ENCODE data around the gene DQX1. TPM values are rescaled to one million over a fixed set of nuclear protein-coding genes. Genes with fewer than 3 reads are reported as not detected.

DQX1 gene
- total and polyA plus RNA-seq, 2 of the 8 experiments (the other 6 are each of a cell fraction or from before 2014, with no cell fraction given) = 0.76 to 1.1 TPM

DNA sequence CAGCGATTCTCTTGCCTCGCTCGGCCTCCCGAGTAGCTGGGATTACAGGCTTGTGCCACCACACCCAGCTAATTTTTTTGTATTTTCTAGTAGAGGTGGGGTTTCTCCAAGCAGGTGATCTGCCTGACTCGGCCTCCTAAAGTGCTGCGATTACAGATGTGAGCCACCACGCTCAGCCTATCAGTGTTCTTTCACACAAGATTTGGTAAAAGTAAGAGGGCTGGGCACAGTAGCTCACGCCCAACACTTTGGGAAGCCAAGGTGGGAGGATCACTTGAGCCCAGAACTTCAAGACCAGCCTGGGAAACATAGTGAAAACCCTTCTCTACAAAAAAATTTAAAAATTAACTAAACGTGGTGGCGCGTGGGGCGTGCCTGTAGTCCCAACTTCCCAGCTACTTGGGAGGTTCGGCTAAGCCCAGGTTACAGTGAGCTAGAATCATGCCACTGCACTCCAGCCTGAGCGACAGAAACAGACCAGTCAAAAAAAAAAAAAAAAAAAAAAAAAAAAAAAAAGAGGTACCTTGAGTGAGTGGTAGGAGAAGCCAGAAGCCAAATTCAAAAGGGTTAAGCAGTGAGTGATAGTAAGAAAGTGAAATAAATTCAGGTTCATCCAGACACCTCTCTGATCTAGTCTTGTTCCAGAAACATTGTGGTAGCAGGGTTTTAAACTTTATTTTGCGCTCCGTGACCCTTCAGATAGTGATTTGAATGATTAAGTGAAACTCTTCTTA lies 54.5 kb downstream of the DQX1 start:
- no peak for TF ChIP-seq CEBPB (IDR thresholded peaks at IDR 0.05; ENCODE audit: low read depth, low read length)
- TF ChIP-seq CBX5 (IDR thresholded peaks at IDR 0.05; ENCODE audit: low read depth, low read length) = no peak
- TF ChIP-seq, protein P1, sequence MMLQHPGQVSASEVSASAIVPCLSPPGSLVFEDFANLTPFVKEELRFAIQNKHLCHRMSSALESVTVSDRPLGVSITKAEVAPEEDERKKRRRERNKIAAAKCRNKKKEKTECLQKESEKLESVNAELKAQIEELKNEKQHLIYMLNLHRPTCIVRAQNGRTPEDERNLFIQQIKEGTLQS (IDR thresholded peaks at IDR 0.05; ENCODE audit: insufficient read depth, low read depth, low read length) = no peak
- TF ChIP-seq TCF12 (IDR thresholded peaks at IDR 0.05; ENCODE audit: low read depth, low read length) = no peak
- no peak for TF ChIP-seq SP2 (IDR thresholded peaks at IDR 0.05; ENCODE audit: low read length)
- no peak for TF ChIP-seq SP1 (IDR thresholded peaks at IDR 0.05; ENCODE audit: low read depth, low read length)
- no peak for TF ChIP-seq TAF1 (IDR thresholded peaks at IDR 0.05; ENCODE audit: low read depth, low read length)
- no peak for TF ChIP-seq BRCA1 (IDR thresholded peaks at IDR 0.05; ENCODE audit: low read depth, low read length)
- no peak for TF ChIP-seq RAD21 (IDR thresholded peaks at IDR 0.05 in 1 of 2, conservative IDR thresholded peaks at IDR 0.05 in 1 of 2; ENCODE audit: low read depth in 2 of 2, low read length in 2 of 2)
- Histone ChIP-seq H2BK12ac (ENCODE audit: low read depth, low read length) (no peak overlapping the region), H3K36me3 (ENCODE audit: control insufficient read depth in 2 of 4, insufficient read depth in 4 of 4, low read length in 3 of 4) (peaks cover 0 to 4% (median 2%) of the 10 kb centered on the region in 4 experiments; a peak in 5 of 8 replicates), H4K5ac (ENCODE audit: insufficient read length, low read depth, low read length) (peak overlapping the region; percentile 86), H3K4me1 (replicated peaks in 1 of 4; ENCODE audit: control insufficient read depth in 3 of 4, insufficient read depth in 4 of 4, low read length in 3 of 4) (peaks cover 0 to 3% (median 2%) of the 10 kb centered on the region in 4 experiments; a peak in 3 of 7 replicates), H3K9ac (replicated peaks in 1 of 4; ENCODE audit: extremely low read depth in 1 of 4, low read depth in 3 of 4, low read length in 3 of 4) (peak overlapping the region in 3 of 4 experiments; percentile 6 to 77 (median 68); a peak in 4 of 7 replicates), H2AK5ac (ENCODE audit: low read depth, low read length) (no peak overlapping the region), H2BK20ac (ENCODE audit: low read length) (no peak overlapping the region), H3K27me3 (replicated peaks in 1 of 4; ENCODE audit: control insufficient read depth in 3 of 4, extremely low read depth in 1 of 4, insufficient read depth in 3 of 4, low read length in 3 of 4) (no peaks in the 10 kb centered on the region), H3K14ac (ENCODE audit: insufficient read length) (no peak overlapping the region), H2BK5ac (ENCODE audit: low read depth, low read length) (no peak overlapping the region), H3K9me3 (ENCODE audit: insufficient read depth in 2 of 2, low read depth in 1 of 2, low read length in 1 of 2) (no peaks in the 10 kb centered on the region), H3K4me2 (ENCODE audit: insufficient read depth in 1 of 2, low read depth in 2 of 2, low read length in 2 of 2) (peak overlapping the region; percentile 97 to 98), H3K27ac (ENCODE audit: low read depth, low read length) (no peak overlapping the region), H3K23ac (ENCODE audit: insufficient read length) (no peak overlapping the region), H2AFZ (ENCODE audit: low read length) (no peak overlapping the region), H3K18ac (ENCODE audit: extremely low read depth, low read length) (no peak overlapping the region), H2BK15ac (ENCODE audit: low read length) (no peak overlapping the region), H3K4ac (replicated peaks; ENCODE audit: insufficient read length, low read depth, low read length) (no peak overlapping the region), H4K91ac (replicated peaks; ENCODE audit: insufficient read length, low read length) (no peak overlapping the region), H2BK120ac (replicated peaks; ENCODE audit: low read depth, low read length) (no peak overlapping the region), H3K79me2 (ENCODE audit: control insufficient read depth in 1 of 2, insufficient read depth in 2 of 2, low read length in 2 of 2) (no peaks in the 10 kb centered on the region), H4K8ac (ENCODE audit: extremely low read depth, insufficient read depth, low read length) (peak overlapping the region; percentile 94; the same call in 1 of the 2 replicates), H3K56ac (replicated peaks; ENCODE audit: insufficient read length, low read depth, low read length) (no peak overlapping the region), H3K4me3 (ENCODE audit: extremely low read depth in 1 of 4, insufficient read depth in 2 of 4, low read depth in 3 of 4, low read length in 4 of 4) (peak overlapping the region; percentile 77 to 95 (median 87)), H4K20me1 (replicated peaks in 1 of 2; ENCODE audit: control insufficient read depth in 1 of 2, insufficient read depth in 2 of 2, low read length in 2 of 2) (no peaks in the 10 kb centered on the region), H3K23me2 (ENCODE audit: low read depth, low read length) (peaks cover 11% of the 10 kb centered on the region), H3K79me1 (ENCODE audit: low read depth, low read length) (no peaks in the 10 kb centered on the region)
- WGBS, 2 experiments (ENCODE audit: extremely low coverage in 1 of 2, insufficient coverage in 1 of 2, insufficient read length in 1 of 2, insufficient replicate concordance in 2 of 2, low coverage in 1 of 2, low lambda C conversion rate in 2 of 2, missing lambda C conversion rate in 1 of 2) = 69% methylated on average over 16 of the region's 16 CpGs; no CpG with 5 or more reads in 1 of the 2 experiments
- FAIRE-seq = no peak
- CTCF ChIA-PET (ENCODE audit: partially characterized antibody) = interaction anchor here (1.0 to 5.7 kb wide), 4 partner anchors 7 to 117 kb away, joined by 3 to 42 read pairs (median 21); partner anchors contain the start of genes CCDC142 and TTC31
- POLR2A ChIA-PET (ENCODE audit: partially characterized antibody) = interaction anchor here (1.0 to 5.2 kb wide), 4 partner anchors 10 to 82 kb away, joined by 3 to 89 read pairs (median 24); partner anchors contain the start of genes CCDC142, INO80B, LOXL3 and TTC31
- DNase-seq (ENCODE audit: low read depth in 1 of 2, low spot score in 2 of 2) = no peak
